COLO829 (cell line): ENCODE results near the gene HIF3A.

Source experiments
- DNase-seq: peaks from one replicate; pipeline ENCODE4 v3.0.0; 2012; ENCODE audit warnings: low spot score

HIF3A gene

DNA sequence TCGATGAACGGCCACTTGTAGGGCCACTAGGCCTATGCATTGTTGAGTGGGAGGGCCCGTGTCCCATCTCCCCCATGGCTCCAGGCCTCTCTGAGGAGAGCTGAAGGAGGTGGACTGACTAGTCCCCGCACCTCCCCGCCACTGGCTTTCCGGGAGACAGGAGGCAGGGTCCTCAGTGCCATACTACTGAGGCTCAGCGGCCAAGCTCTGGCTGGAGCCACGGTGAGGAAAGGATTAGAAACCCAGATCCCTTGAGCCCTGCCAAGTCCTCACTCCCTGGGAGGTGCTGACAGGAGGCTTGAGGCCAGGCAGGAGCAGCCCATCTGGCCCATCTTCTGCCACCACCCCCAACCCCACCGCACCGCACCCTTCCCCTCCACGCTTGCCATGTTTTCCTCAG lies 87.6 kb downstream of the HIF3A start:
- DNase-seq, result no peak

DNA sequence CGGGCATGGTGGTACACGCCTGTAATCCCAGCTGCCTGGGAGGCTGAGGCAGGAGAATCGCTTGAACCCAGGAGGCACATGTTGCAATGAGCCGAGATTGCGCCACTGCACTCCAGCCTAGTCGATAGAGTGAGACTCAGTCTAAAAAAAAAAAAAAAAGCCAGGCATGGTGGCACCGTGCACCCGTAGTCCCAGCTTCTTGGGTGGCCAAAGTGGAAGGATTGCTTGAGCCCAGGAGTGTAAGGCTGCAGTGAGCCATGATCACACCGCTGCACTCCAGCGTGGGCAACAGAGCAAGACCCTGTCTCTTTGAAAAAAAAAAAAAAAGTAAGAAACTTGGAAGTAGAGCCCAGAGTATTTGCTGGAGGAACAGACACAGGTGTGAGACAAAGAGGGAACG lies 88.8 kb downstream of the HIF3A start:
- no peak for DNase-seq

DNA sequence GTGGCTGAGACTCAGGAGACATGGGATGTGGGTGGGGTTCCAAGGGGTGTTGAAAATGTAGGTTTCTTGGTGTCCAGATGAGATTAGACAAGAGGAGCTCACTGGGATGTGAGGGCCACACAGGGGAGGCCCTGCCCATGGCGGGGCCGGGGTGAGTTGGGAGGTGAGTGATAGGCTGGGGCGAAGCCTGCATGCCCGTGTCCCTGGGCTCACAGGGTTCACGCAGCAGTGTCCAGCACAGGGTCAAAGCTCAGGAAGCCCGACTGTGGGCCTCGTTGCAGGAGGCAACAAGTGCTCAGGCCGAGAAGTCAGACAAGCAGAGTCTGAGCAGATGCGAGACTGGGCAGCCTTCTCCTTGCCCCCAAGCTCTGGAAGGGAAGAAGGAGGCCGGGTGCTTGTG lies 89.3 kb downstream of the HIF3A start:
- DNase-seq, result no peak

DNA sequence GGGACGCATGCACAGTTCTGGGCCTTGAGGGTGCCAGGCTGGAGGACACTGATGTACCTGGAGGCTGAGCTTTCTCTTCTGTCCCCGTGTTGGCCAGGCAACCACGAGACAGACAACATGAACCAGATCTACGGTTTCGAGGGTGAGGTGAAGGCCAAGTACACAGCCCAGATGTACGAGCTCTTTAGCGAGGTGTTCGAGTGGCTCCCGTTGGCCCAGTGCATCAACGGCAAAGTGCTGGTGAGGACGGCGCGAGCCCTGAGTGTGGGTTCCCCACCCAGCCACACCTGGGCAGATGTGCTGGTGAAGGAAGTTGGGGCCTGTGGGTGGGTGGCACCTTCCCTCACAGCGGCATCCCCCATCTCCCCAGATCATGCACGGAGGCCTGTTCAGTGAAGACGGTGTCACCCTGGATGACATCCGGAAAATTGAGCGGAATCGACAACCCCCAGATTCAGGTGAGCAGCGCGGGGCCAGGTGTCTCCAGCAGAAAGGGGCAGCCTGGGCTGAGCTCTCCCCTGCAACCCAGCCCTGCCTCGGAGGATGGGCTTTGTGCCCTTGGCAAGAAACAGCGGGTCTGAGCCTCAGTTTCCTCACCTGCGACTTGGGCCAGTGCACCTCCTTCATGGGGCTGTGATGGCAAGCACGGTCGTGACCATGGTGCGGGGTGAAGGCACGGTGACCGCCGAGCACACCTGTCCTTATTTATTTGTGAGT lies 90.3 kb downstream of the HIF3A start:
- no peak for DNase-seq

DNA sequence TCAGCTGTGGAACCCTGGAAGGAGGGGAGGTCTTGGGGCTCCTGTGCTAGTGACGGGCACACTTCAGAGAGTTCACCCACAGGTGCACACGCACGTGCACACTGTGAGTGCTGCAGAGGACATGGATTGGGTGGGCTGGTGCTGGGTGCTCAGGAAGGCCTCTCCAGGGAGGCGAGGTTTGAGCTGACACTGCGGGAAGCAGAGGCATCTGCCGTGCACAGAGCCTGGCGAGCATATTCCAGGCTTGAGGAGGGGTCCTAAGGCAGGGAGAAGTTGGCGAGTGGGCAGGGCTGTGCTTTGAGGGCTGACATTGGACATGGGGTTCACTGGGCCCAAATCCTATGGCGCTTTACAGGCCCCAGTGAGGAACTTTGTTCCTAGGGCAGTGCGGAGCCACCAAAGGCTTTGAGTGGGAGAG lies 90.9 kb downstream of the HIF3A start:
- DNase-seq, result no peak

DNA sequence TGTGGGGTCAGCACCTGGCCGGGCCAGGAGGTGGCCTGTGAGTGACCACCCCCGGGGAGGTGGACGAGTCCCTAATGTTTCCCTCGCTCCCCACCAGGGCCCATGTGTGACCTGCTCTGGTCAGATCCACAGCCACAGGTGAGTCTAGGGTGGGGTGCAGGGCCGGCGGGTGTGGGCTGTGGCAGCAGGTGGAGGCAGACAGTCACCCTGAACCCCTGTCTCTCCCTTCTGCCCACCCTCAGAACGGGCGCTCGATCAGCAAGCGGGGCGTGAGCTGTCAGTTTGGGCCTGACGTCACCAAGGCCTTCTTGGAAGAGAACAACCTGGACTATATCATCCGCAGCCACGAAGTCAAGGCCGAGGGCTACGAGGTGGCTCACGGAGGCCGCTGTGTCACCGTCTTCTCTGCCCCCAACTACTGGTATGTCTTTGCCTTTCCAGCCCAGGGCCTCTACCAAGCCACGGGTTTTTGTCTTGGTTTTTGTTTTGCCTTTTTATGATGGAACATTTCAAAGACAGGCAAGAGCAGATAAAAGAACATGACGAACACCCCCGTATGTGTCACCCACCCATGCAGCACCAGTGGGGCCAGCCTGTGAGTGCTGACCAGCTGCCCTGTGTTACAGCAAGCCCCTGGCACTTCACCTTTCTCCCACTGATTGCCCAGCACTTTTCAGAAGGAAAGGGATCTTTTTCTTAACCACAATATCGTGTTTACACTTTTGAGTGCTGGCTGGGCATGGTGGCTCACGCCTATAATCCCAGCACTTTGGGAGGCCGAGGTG lies 91.7 kb downstream of the HIF3A start:
- DNase-seq, result no peak

DNA sequence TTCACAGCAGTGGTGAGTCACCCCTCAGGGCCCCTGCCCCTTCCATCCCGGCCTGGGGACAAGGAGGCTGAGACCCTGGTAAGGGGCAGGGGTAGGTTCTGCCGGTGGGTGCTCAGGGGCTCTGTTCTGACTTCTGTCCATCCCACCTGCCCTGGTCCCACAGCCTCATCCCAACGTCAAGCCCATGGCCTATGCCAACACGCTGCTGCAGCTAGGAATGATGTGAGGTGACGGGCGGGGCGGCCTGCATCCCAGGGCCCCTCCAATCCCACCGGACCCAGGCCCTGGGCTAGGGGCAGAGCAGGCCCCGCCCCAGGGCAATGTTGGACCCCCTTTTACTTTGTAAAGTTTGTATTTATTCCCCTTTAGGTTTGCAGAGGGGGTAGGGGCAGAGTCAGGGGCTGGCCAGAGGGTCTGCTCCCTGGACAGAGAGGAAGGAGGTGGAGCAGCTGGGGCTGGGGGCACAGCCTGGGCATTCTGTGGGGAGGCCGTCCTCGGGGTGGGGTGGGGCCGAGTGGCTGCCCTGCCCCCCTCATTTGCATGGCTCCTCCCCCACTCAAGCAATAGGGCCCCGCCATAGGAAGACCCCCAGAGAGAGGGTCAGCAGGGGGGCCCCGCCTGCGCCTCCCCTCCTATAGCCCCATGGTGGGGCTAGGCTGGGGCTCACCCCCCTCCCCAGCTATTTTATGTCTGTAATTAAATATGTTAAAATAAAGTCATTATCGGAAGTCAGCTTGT lies 93.4 kb downstream of the HIF3A start:
- no peak for DNase-seq

DNA sequence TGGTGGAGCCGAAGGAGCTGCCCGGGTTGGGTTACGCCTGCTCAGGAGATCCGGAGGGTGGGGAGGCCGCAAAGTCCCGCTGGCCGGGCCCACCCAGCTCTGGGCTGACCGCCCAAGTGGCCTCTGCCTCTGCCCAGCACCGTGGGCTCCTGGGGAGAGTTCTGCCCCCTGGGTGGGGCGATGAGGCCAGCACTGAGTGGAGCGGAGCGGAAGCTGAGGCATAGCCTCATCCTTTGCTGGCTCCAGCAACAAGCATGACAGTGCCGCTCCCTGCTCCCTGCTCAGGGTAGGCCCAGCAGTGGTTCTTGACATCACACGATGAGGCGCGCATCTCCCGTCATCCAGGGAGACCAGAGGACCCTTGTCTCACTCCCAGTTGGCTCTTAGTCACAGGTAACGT lies 94.0 kb downstream of the HIF3A start:
- DNase-seq, result no peak

DNA sequence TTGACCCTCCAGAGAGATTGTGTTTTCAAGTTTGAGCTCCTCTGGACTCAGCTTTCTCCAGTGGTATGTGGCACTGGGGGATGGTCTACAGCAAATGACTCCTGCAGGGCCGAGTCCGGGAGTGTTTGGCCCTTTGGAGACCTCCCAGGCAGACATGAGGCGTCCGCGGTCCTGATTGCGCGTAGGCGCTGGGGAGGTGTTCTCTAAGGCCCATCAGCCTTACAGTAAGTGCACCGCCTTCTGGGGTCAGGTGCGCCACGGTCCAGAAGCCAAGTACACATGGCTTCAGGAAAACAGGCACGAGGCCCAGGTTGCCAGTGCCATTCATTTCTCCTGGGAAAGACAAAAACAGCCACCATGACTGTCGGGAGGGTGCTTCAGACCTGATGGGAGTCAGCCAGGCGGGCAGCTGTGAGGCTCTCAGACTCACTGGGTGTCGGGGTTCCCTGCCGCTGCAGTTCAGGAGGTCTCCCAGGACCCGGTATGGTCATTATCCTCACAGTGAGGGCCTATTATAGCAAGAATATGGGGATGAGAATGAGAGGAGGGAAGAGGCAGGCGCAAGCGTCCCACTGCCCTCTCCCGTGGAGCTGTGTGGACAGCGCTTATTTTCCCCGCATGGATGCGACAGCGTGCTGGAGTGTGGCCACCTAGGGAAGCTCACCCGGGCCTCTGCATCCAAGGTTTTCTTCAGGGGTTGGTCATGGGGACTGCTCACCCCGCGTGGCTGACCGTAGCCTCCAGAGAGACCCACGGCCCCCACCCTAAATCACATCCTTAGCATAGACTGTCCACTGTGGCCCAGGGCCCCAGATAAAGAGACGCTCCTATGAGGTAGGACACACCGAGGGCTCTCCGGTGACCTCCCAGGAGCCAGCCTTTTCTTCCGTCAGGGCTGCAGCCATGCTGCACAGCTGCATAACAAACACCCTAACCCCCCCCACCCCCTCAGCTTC lies 94.7 kb downstream of the HIF3A start:
- no peak for DNase-seq

DNA sequence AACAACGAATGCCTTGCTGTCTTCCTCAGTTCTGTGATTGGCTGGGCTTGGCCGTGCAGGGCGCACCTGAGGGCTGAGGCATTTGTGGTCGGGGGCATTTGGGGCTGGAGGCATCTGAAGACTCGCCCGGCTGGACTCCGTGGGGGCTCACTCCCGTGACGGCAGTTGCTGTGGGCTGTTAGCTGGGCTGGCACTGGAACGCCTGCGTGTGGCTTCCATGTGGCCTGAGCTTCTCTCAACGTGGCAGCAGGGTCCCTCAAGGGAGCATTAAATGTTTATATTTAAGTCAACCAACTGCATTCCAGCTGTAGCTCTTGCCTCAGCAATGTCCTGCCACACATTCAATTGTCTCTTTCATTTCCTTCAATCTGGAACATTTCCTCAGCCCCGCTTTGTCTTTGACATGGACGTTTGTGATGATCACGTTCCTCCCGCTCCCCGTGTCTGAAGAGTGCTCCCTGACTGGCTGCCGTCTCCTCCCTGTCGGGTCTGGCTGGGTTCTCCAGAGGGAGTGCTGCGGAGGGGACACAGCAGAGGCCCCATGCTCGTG lies 95.5 kb downstream of the HIF3A start:
- no peak for DNase-seq

DNA sequence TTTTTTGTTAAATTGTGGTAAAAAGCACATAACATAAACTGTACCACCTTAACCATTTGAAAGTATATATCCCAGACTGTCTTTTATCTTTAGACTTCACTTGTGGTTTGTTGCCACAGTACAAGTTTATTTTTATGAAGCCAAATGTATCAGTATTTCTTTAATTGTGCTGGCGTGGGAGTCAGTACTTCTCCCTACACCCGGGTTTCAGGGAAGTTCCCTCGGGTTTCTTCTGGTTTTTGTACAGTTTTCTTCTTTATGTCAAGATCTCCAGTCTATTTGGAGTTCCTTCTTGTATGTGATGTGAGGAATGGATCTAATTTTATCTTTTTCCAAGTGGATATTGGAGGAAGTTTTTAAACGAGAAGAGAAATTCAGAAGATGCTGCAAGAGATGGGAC lies 96.0 kb downstream of the HIF3A start:
- DNase-seq, result no peak
